Measurements from ENCODE around the gene CNOT6.

- no peak for TF ChIP-seq GATA3 (IDR thresholded peaks at IDR 0.05; ENCODE audit: low read depth, low read length)
- TF ChIP-seq GATA2 (IDR thresholded peaks at IDR 0.05; ENCODE audit: low read depth, low read length): no peak
These were observed 27.4 kb downstream of the CNOT6 start for GRCh38 chr5:180521591-180521990.

Data from SH-SY5Y (cell line).